DND-41 (cell line): ENCODE data around the gene CTXND1.

Experiments
- ATAC-seq: fragments of 200-7000 bp; cut with Tn5 transposase; 3 replicates; pipeline ENCODE4 v1.9.1; 2021; ENCODE audit warnings: low read depth; ENCODE audit not compliant: insufficient read depth
- DNase-seq: peaks from one replicate; pipeline ENCODE4 v3.0.0-alpha.2; 2020
- H2AFZ ChIP-seq: 2 replicates; pipeline ENCODE4 v1.6.0; 2012; ENCODE audit warnings: low read depth, low read length
- H3K27ac ChIP-seq: 2 replicates; pipeline ENCODE4 v1.5.1; 2012; ENCODE audit warnings: low read length, inconsistent platforms
- H3K27me3 ChIP-seq: fragments of 200-600 bp; sonication (generic); 2 replicates; pipeline ENCODE4 v1.6.0; 2012; ENCODE audit warnings: low read length, mild to moderate bottlenecking, inconsistent platforms; ENCODE audit not compliant: insufficient read depth, poor library complexity
- H3K36me3 ChIP-seq: 2 replicates; pipeline ENCODE4 v1.5.1; 2012; ENCODE audit warnings: low read length, inconsistent platforms; ENCODE audit not compliant: insufficient read depth
- H3K4me1 ChIP-seq: 2 replicates; pipeline ENCODE4 v1.5.1; 2012; ENCODE audit warnings: mild to moderate bottlenecking, low read length; ENCODE audit not compliant: insufficient read depth
- H3K4me2 ChIP-seq: 2 replicates; pipeline ENCODE4 v1.6.0; 2012; ENCODE audit warnings: mild to moderate bottlenecking, moderate library complexity, low read length, inconsistent platforms; ENCODE audit not compliant: insufficient read depth
- H3K4me3 ChIP-seq, 2 experiments: fragments of 200-600 bp in 1 of 2; shearing (Covaris generic) in 1 of 2; 2 replicates each; pipeline ENCODE4 v1.5.1; 2012 to 2016; ENCODE audit warnings: inconsistent platforms in 2 of 2, low read length in 2 of 2, mild to moderate bottlenecking in 2 of 2, low read depth in 1 of 2, moderate library complexity in 1 of 2
- H3K79me2 ChIP-seq: 2 replicates; pipeline ENCODE4 v1.6.0; 2012; ENCODE audit warnings: low read length, inconsistent platforms; ENCODE audit not compliant: insufficient read depth
- H3K9ac ChIP-seq: 2 replicates; pipeline ENCODE4 v1.6.0; 2012; ENCODE audit warnings: low read depth, mild to moderate bottlenecking, inconsistent platforms, low read length, moderate library complexity
- H3K9me3 ChIP-seq: 2 replicates; pipeline ENCODE4 v1.5.1; 2012; ENCODE audit warnings: low read length, moderate library complexity, mild to moderate bottlenecking, inconsistent platforms; ENCODE audit not compliant: insufficient read depth, severe bottlenecking
- H4K20me1 ChIP-seq: 2 replicates; pipeline ENCODE4 v1.6.0; 2012; ENCODE audit warnings: low read length; ENCODE audit not compliant: insufficient read depth
- CTCF ChIP-seq: IDR thresholded peaks from 2 replicates; pipeline ENCODE4 v1.5.1; 2012; ENCODE audit warnings: borderline replicate concordance, low read length, moderate library complexity, mild to moderate bottlenecking; ENCODE audit not compliant: poor library complexity, severe bottlenecking; ENCODE audit errors: extremely low read depth
- EZH2 ChIP-seq: IDR thresholded peaks from 3 replicates; pipeline ENCODE4 v1.6.1; 2012; ENCODE audit warnings: borderline replicate concordance, low read depth, mild to moderate bottlenecking, moderate library complexity, low read length, inconsistent platforms; ENCODE audit not compliant: severe bottlenecking

The CTXND1 gene

GRCh38 chr15:80151576-80151975 is 100.4 kb downstream of the CTXND1 start:
- Histone ChIP-seq H3K9me3 (no peaks in the 10 kb centered on the region), H3K27ac (no peak overlapping the region), H3K4me2 (no peak overlapping the region; the same call in 1 of the 2 replicates), H3K27me3 (no peaks in the 10 kb centered on the region), H3K9ac (no peak overlapping the region), H4K20me1 (no peaks in the 10 kb centered on the region), H2AFZ (no peak overlapping the region; the same call in 1 of the 2 replicates), H3K4me3 (no peak overlapping the region), H3K4me1 (peaks cover 18% of the 10 kb centered on the region), H3K36me3 (no peaks in the 10 kb centered on the region), H3K79me2 (no peaks in the 10 kb centered on the region)
- TF ChIP-seq EZH2 (no peak), CTCF (no peak)
- ATAC-seq (no peak), DNase-seq (no peak)

- TF ChIP-seq EZH2 (no peak), CTCF (no peak)
- DNase-seq (no peak), ATAC-seq (no peak)
- Histone ChIP-seq H3K4me1 (peaks cover 18% of the 10 kb centered on the region), H3K4me2 (no peak overlapping the region), H3K9ac (no peak overlapping the region), H3K27ac (no peak overlapping the region), H4K20me1 (no peaks in the 10 kb centered on the region), H3K4me3 (no peak overlapping the region), H2AFZ (no peak overlapping the region; the same call in 1 of the 2 replicates), H3K79me2 (no peaks in the 10 kb centered on the region), H3K9me3 (no peaks in the 10 kb centered on the region), H3K27me3 (no peaks in the 10 kb centered on the region), H3K36me3 (no peaks in the 10 kb centered on the region)
Measured at GRCh38 chr15:80151148-80151547, 100.9 kb downstream of the CTXND1 start.
